A549 (cell line): ENCODE data around the gene PGM1. TPM values are rescaled to one million over a fixed set of nuclear protein-coding genes. Genes with fewer than 3 reads are reported as not detected.

Experiments used
- ATAC-seq, 2 experiments: fragments of 200-7000 bp in 1 of 2; fragments of >200 bp in 1 of 2; cut with Nextera tagmentation in 1 of 2; cut with Tn5 transposase in 1 of 2; 3 replicates each; pipeline versions ENCODE4 v1.8.0 to v1.9.1; 2018 to 2020; ENCODE audit warnings: mild to moderate bottlenecking in 1 of 2, moderate library complexity in 1 of 2
- CTCF ChIA-PET: fragments of 300-600 bp; sonication (Branson Sonifier 250); formaldehyde crosslinking; extraction: SDS; loops from one replicate; lab custom pipeline; 2021; ENCODE audit warnings: antibody characterized with exemption, inconsistent platforms; lab: Yijun Ruan, JAX
- POLR2A ChIA-PET: fragments of 350-600 bp; formaldehyde crosslinking; extraction: SDS; loops from one replicate; lab custom pipeline; 2021; ENCODE audit warnings: antibody characterized with exemption, inconsistent platforms; lab: Yijun Ruan, JAX
- DNase-seq, 2 experiments: peaks; one replicate each; pipeline versions ENCODE4 v3.0.0 to v3.0.0-alpha.2; 2011 to 2016; ENCODE audit warnings: low read depth in 1 of 2, low spot score in 1 of 2
- FAIRE-seq: peaks from 2 replicates; lab custom pipeline; 2011; peaks lifted over from hg19 to GRCh38; lab: Jason Lieb, UNC
- H3K27ac ChIP-seq, 2 experiments: fragments of >200 bp; sonication (Bioruptor Twin); formaldehyde crosslinking; 3 replicates each; pipeline ENCODE4 v1.5.1; 2016 to 2017
- H3K4me1 ChIP-seq: fragments of >200 bp; sonication (Bioruptor Twin); formaldehyde crosslinking; 3 replicates; pipeline ENCODE4 v1.6.1; 2016
- H3K4me2 ChIP-seq: fragments of >200 bp; sonication (Bioruptor Twin); formaldehyde crosslinking; 3 replicates; pipeline ENCODE4 v1.6.1; 2016
- H3K4me3 ChIP-seq: fragments of >200 bp; sonication (Bioruptor Twin); formaldehyde crosslinking; 3 replicates; pipeline ENCODE4 v1.5.1; 2016
- H3K9me3 ChIP-seq: fragments of >200 bp; sonication (Bioruptor Twin); formaldehyde crosslinking; 3 replicates; pipeline ENCODE4 v1.6.1; 2016
- BHLHE40 ChIP-seq: IDR thresholded peaks from 2 replicates; pipeline ENCODE4 v1.6.1; 2012; ENCODE audit warnings: low read depth, low read length, inconsistent platforms
- CBX2 ChIP-seq: fragments of 200-600 bp; sonication (generic); IDR thresholded peaks from 2 replicates; pipeline ENCODE4 v1.6.1; 2016; ENCODE audit warnings: low read depth, mild to moderate bottlenecking, borderline replicate concordance
- CBX8 ChIP-seq: fragments of 200-600 bp; sonication (generic); IDR thresholded peaks from 2 replicates; pipeline ENCODE4 v1.6.1; 2016
- CEBPB ChIP-seq, 2 experiments: fragments of >200 bp in 1 of 2; sonication (Bioruptor Twin) in 1 of 2; formaldehyde crosslinking in 1 of 2; IDR thresholded peaks; 2 replicates each; pipeline ENCODE4 v1.6.1; 2012 to 2016
- EHF ChIP-seq: fragments of 250-450 bp; sonication (Bioruptor Pico); IDR thresholded peaks from 2 replicates; pipeline ENCODE4 v1.5.0; 2020; ENCODE audit warnings: mild to moderate bottlenecking
- EHMT2 ChIP-seq: fragments of 200-600 bp; sonication (generic); IDR thresholded peaks from 2 replicates; pipeline ENCODE4 v1.6.1; 2016; ENCODE audit warnings: antibody characterized with exemption, low read depth, mild to moderate bottlenecking, moderate library complexity
- EP300 ChIP-seq, 2 experiments: fragments of >200 bp; sonication (Bioruptor Twin); formaldehyde crosslinking; IDR thresholded peaks; 2 replicates in 1 of 2; 3 replicates in 1 of 2; pipeline ENCODE4 v1.6.1; 2016 to 2017
- ESRRA ChIP-seq: fragments of 150-350 bp; IDR thresholded peaks from 2 replicates; pipeline ENCODE4 v1.6.1; 2014; ENCODE audit warnings: mild to moderate bottlenecking, low read length, borderline replicate concordance
- FOSB ChIP-seq: fragments of 250-450 bp; sonication (Bioruptor Pico); IDR thresholded peaks from 2 replicates; pipeline ENCODE4 v1.5.0; 2020; ENCODE audit warnings: mild to moderate bottlenecking, moderate library complexity
- FOSL2 ChIP-seq, 2 experiments: fragments of 450-650 bp in 1 of 2; fragments of >200 bp in 1 of 2; sonication (Bioruptor Twin) in 1 of 2; formaldehyde crosslinking; IDR thresholded peaks; 2 replicates each; pipeline versions ENCODE4 v1.5.0 to v1.6.1; 2016 to 2020; ENCODE audit warnings: mild to moderate bottlenecking in 1 of 2, moderate library complexity in 1 of 2
- GATA3 ChIP-seq: IDR thresholded peaks from 2 replicates; pipeline ENCODE4 v1.6.1; 2012; ENCODE audit warnings: borderline replicate concordance
- HDAC2 ChIP-seq: fragments of 200-600 bp; sonication (generic); IDR thresholded peaks from 2 replicates; pipeline ENCODE4 v1.6.1; 2016
- HEYL ChIP-seq: fragments of 250-450 bp; sonication (Bioruptor Pico); IDR thresholded peaks from 2 replicates; pipeline ENCODE4 v1.8.0; 2021; ENCODE audit warnings: mild to moderate bottlenecking, moderate library complexity
- HOXB13 ChIP-seq: fragments of 250-450 bp; sonication (Bioruptor Pico); IDR thresholded peaks from 2 replicates; pipeline ENCODE4 v1.5.0; 2020; ENCODE audit warnings: low read depth, mild to moderate bottlenecking, moderate library complexity
- KDM1A ChIP-seq: fragments of 200-600 bp; sonication (generic); IDR thresholded peaks from 2 replicates; pipeline ENCODE4 v1.6.1; 2016; ENCODE audit warnings: low read depth, mild to moderate bottlenecking
- MAFK ChIP-seq: fragments of 450-650 bp; IDR thresholded peaks from 2 replicates; pipeline ENCODE4 v1.6.1; 2014; ENCODE audit not compliant: partially characterized antibody
- NFE2L2 ChIP-seq: fragments of 150-350 bp; conservative IDR thresholded peaks from 2 replicates; pipeline ENCODE4 v1.6.1; 2014; ENCODE audit warnings: low read length
- NPAS2 ChIP-seq: fragments of 250-450 bp; sonication (Bioruptor Pico); IDR thresholded peaks from 2 replicates; pipeline ENCODE4 v1.8.0; 2022; ENCODE audit warnings: mild to moderate bottlenecking, moderate library complexity, borderline replicate concordance
- POLR2A ChIP-seq: IDR thresholded peaks from 2 replicates; pipeline ENCODE4 v1.6.1; 2012; ENCODE audit warnings: mild to moderate bottlenecking, low read length
- POLR2AphosphoS2 ChIP-seq: conservative IDR thresholded peaks from 2 replicates; pipeline ENCODE4 v1.6.1; 2012; ENCODE audit warnings: low read length, improper control_type of control experiment, inconsistent platforms
- RAD21 ChIP-seq, 2 experiments: fragments of >200 bp in 1 of 2; sonication (Bioruptor Twin) in 1 of 2; formaldehyde crosslinking in 1 of 2; IDR thresholded peaks in 1 of 2; conservative IDR thresholded peaks in 1 of 2; 2 replicates in 1 of 2; 3 replicates in 1 of 2; pipeline ENCODE4 v1.6.1; 2012 to 2018; ENCODE audit warnings: inconsistent platforms in 1 of 2
- RARB ChIP-seq: fragments of 250-450 bp; sonication (Bioruptor Pico); IDR thresholded peaks from 2 replicates; pipeline ENCODE4 v1.8.0; 2021; ENCODE audit warnings: mild to moderate bottlenecking, moderate library complexity
- RCOR1 ChIP-seq: fragments of 150-350 bp; IDR thresholded peaks from 2 replicates; pipeline ENCODE4 v1.6.1; 2014; ENCODE audit warnings: antibody characterized with exemption, low read length, low read depth
- RFX5 ChIP-seq: fragments of 450-650 bp; IDR thresholded peaks from 2 replicates; pipeline ENCODE4 v1.7.1; 2014; ENCODE audit warnings: antibody characterized with exemption, mild to moderate bottlenecking, moderate library complexity
- RNF2 ChIP-seq: fragments of 200-600 bp; sonication (generic); IDR thresholded peaks from 2 replicates; pipeline ENCODE4 v1.6.1; 2016; ENCODE audit warnings: low read depth, mild to moderate bottlenecking, antibody characterized with exemption, moderate library complexity, borderline replicate concordance
- SMC3 ChIP-seq: fragments of >200 bp; sonication (Bioruptor Twin); formaldehyde crosslinking; IDR thresholded peaks from 3 replicates; pipeline ENCODE4 v1.6.1; 2018; ENCODE audit warnings: inconsistent platforms
- SREBF2 ChIP-seq: fragments of 450-650 bp; IDR thresholded peaks from 2 replicates; pipeline ENCODE4 v1.6.1; 2014; ENCODE audit warnings: mild to moderate bottlenecking, moderate library complexity
- ZC3H11A ChIP-seq: fragments of 450-650 bp; IDR thresholded peaks from 2 replicates; pipeline ENCODE4 v1.6.1; 2014; ENCODE audit warnings: antibody characterized with exemption, mild to moderate bottlenecking
- ZFP36 ChIP-seq: fragments of 450-650 bp; IDR thresholded peaks from 2 replicates; pipeline ENCODE4 v1.6.1; 2014; ENCODE audit warnings: borderline replicate concordance; ENCODE audit not compliant: partially characterized antibody
- ZSCAN20 ChIP-seq: fragments of 250-450 bp; sonication (Bioruptor Pico); IDR thresholded peaks from 2 replicates; pipeline ENCODE4 v1.8.0; 2022; ENCODE audit warnings: mild to moderate bottlenecking, moderate library complexity
- WGBS: methylation state at CpG from one replicate; pipeline ENCODE4 v1.1.6; 2017; ENCODE audit errors: missing lambda C conversion rate; 5-methylcytosine and 5-hydroxymethylcytosine counted together
- polyA plus RNA-seq, 4 experiments: library from polyadenylated mRNA; depleted of rRNA in 3 of 4; stranded (reverse); fragments of >200 nt; fragmentation: RNase III in 1 of 4; extraction: RNeasy Plus Mini Kit Qiagen cat#74134 plus additional on column Dnase treatment in 1 of 4; gene quantifications; 2 replicates in 3 of 4; 3 replicates in 1 of 4; pipeline ENCODE4 v1.2.3, GENCODE V29; 2011 to 2017
- TF ChIP-seq, protein P1 (sequence below): fragments of 200-600 bp; sonication (generic); IDR thresholded peaks from 2 replicates; pipeline ENCODE4 v1.6.1; 2016; ENCODE audit warnings: antibody characterized with exemption, mild to moderate bottlenecking, moderate library complexity
- TF ChIP-seq, protein P2 (sequence below): fragments of 150-350 bp; IDR thresholded peaks from 2 replicates; pipeline ENCODE4 v1.6.1; 2014; ENCODE audit warnings: low read depth, mild to moderate bottlenecking, low read length
- TF ChIP-seq, protein P3 (sequence below): fragments of >200 bp; sonication (Bioruptor Twin); formaldehyde crosslinking; IDR thresholded peaks from 3 replicates; pipeline ENCODE4 v1.6.1; 2016
- TF ChIP-seq, protein P4 (sequence below): fragments of 450-650 bp; IDR thresholded peaks from 2 replicates; pipeline ENCODE4 v1.6.1; 2014; ENCODE audit warnings: antibody characterized with exemption
- TF ChIP-seq, protein P5 (sequence below): fragments of >200 bp; sonication (Bioruptor Twin); formaldehyde crosslinking; IDR thresholded peaks from 2 replicates; pipeline ENCODE4 v1.6.1; 2016

The PGM1 gene
- polyA plus RNA-seq, 2 of the 4 experiments (the other 2 are of a cell fraction): 25.5 to 50.2 TPM

DNA sequence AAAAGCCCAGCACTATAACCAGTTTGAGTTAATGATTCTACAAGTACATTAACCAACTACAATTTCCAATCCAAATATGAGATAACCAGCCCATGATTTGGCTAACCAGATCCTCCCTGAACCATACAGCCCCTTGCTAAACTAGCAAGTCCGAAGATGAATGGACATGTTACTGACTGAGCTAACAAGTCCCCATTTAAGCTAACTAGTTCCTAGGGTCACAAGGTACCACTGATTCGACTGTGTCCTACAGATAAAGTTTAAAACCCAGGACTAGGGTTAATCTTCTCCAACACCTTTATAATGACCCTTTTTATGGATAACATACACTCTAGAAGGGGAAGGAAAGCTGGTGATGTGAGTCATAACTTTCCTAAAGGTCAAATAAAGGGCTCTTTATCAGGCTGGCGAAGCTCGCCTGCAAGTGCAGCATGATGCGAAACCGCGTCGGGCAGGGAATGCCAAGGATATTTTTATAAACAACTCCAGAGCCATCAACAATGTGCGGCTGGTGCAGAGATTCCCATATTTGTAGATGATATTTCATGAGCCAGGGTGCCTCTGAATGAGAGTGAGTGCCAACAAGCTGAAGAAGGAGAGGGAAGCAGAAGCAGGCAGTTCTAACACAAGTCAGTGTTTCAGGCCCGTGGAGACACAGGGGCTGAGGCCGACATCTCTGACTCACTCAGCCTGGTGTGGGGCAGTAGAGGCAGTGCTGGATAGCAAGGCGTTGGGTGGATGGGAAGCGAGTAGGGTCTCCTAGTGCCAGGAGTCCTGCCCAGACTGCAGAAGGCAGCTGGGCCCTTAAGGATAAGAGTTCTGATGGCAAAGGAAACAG, 105.0 kb downstream of the PGM1 start:
- H3K4me1 ChIP-seq: peaks cover 86% of the 10 kb centered on the region
- WGBS: 6% methylated on average over 12 of the region's 13 CpGs
- H3K4me3 ChIP-seq: no peak overlapping the region
- CTCF ChIA-PET: interaction anchor here (0.8 to 1.9 kb wide), 3 partner anchors 20 to 225 kb away, joined by 3 to 7 read pairs (median 3); no protein-coding TSS in a partner anchor
- peak overlapping the region; percentile 68 for H3K4me2 ChIP-seq
- peak overlapping the region; percentile 92 to 95 for H3K27ac ChIP-seq
- ATAC-seq (peak; percentile 77 to 78), DNase-seq (peak; percentile 44 to 84), FAIRE-seq (no peak)
- POLR2A ChIA-PET: interaction anchor here (1.1 kb wide), 1 partner anchor 95 kb away, joined by 3 read pairs; no protein-coding TSS in a partner anchor
- H3K9me3 ChIP-seq: no peaks in the 10 kb centered on the region
- TF ChIP-seq POLR2A (no peak), EP300 (IDR thresholded peaks at IDR 0.05) (peak in 1 of 2 experiments; percentile 60; a peak in 2 of 5 replicates), CEBPB (IDR thresholded peaks at IDR 0.05) (no peak), ESRRA (peak; percentile 48; the same call in 1 of the 2 replicates), RARB (CRISPR knock-in tag) (peak; percentile 52), NFE2L2 (no peak), BHLHE40 (no peak), FOSB (CRISPR knock-in tag) (no peak), MAFK (no peak), NPAS2 (no peak), EHMT2 (no peak), POLR2AphosphoS2 (no peak), HEYL (CRISPR knock-in tag) (peak; percentile 50; the same call in 1 of the 2 replicates), GATA3 (peak; percentile 77; the same call in 1 of the 2 replicates), RCOR1 (no peak), ZSCAN20 (CRISPR knock-in tag) (no peak), ZC3H11A (no peak), RAD21 (conservative IDR thresholded peaks at IDR 0.05 in 1 of 2, IDR thresholded peaks at IDR 0.05 in 1 of 2) (0 out of 5 replicates have a peak, but pooled peaks of 1 of the 2 experiments have one; percentile 21), HDAC2 (no peak), EHF (no peak), SMC3 (no peak), ZFP36 (no peak), RFX5 (no peak), KDM1A (no peak), FOSL2 (IDR thresholded peaks at IDR 0.05) (peak; percentile 35; the same call in 1 of the 2 replicates), FOSL2 (CRISPR knock-in tag; IDR thresholded peaks at IDR 0.05) (peak; percentile 80), SREBF2 (no peak), CBX8 (no peak), HOXB13 (CRISPR knock-in tag) (peak; percentile 81; the same call in 1 of the 2 replicates), RNF2 (no peak), CBX2 (no peak)
- TF ChIP-seq, protein P1, sequence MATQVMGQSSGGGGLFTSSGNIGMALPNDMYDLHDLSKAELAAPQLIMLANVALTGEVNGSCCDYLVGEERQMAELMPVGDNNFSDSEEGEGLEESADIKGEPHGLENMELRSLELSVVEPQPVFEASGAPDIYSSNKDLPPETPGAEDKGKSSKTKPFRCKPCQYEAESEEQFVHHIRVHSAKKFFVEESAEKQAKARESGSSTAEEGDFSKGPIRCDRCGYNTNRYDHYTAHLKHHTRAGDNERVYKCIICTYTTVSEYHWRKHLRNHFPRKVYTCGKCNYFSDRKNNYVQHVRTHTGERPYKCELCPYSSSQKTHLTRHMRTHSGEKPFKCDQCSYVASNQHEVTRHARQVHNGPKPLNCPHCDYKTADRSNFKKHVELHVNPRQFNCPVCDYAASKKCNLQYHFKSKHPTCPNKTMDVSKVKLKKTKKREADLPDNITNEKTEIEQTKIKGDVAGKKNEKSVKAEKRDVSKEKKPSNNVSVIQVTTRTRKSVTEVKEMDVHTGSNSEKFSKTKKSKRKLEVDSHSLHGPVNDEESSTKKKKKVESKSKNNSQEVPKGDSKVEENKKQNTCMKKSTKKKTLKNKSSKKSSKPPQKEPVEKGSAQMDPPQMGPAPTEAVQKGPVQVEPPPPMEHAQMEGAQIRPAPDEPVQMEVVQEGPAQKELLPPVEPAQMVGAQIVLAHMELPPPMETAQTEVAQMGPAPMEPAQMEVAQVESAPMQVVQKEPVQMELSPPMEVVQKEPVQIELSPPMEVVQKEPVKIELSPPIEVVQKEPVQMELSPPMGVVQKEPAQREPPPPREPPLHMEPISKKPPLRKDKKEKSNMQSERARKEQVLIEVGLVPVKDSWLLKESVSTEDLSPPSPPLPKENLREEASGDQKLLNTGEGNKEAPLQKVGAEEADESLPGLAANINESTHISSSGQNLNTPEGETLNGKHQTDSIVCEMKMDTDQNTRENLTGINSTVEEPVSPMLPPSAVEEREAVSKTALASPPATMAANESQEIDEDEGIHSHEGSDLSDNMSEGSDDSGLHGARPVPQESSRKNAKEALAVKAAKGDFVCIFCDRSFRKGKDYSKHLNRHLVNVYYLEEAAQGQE: no peak
- TF ChIP-seq, protein P2, sequence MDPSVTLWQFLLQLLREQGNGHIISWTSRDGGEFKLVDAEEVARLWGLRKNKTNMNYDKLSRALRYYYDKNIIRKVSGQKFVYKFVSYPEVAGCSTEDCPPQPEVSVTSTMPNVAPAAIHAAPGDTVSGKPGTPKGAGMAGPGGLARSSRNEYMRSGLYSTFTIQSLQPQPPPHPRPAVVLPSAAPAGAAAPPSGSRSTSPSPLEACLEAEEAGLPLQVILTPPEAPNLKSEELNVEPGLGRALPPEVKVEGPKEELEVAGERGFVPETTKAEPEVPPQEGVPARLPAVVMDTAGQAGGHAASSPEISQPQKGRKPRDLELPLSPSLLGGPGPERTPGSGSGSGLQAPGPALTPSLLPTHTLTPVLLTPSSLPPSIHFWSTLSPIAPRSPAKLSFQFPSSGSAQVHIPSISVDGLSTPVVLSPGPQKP: no peak
- TF ChIP-seq, protein P3, sequence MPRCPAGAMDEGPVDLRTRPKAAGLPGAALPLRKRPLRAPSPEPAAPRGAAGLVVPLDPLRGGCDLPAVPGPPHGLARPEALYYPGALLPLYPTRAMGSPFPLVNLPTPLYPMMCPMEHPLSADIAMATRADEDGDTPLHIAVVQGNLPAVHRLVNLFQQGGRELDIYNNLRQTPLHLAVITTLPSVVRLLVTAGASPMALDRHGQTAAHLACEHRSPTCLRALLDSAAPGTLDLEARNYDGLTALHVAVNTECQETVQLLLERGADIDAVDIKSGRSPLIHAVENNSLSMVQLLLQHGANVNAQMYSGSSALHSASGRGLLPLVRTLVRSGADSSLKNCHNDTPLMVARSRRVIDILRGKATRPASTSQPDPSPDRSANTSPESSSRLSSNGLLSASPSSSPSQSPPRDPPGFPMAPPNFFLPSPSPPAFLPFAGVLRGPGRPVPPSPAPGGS: no peak
- TF ChIP-seq, protein P4, sequence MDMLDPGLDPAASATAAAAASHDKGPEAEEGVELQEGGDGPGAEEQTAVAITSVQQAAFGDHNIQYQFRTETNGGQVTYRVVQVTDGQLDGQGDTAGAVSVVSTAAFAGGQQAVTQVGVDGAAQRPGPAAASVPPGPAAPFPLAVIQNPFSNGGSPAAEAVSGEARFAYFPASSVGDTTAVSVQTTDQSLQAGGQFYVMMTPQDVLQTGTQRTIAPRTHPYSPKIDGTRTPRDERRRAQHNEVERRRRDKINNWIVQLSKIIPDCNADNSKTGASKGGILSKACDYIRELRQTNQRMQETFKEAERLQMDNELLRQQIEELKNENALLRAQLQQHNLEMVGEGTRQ: no peak
- TF ChIP-seq, protein P5, sequence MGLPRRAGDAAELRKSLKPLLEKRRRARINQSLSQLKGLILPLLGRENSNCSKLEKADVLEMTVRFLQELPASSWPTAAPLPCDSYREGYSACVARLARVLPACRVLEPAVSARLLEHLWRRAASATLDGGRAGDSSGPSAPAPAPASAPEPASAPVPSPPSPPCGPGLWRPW: no peak
